Measurements from ENCODE around the gene GMIP.

GMIP gene

GRCh38 chr19:19637523-19638251, 5.8 kb downstream of the GMIP start:
- Histone ChIP-seq H3K4me3 (no peak overlapping the region), H3K27me3 (ENCODE audit: low read depth) (no peaks in the 10 kb centered on the region), H3K4me1 (no peaks in the 10 kb centered on the region), H3K36me3 (replicated peaks) (peaks cover 19% of the 10 kb centered on the region), H3K9me3 (no peaks in the 10 kb centered on the region)
- in situ Hi-C loops (cut with MboI; ENCODE audit: low sequenced_read_pairs): no loop called here
- DNase-seq (ENCODE audit: low spot score in 2 of 2): no peak

GRCh38 chr19:19637186-19637522, 6.3 kb downstream of the GMIP start:
- H3K27me3 ChIP-seq (ENCODE audit: low read depth): no peaks in the 10 kb centered on the region
- peaks cover 19% of the 10 kb centered on the region for H3K36me3 ChIP-seq (replicated peaks)
- DNase-seq (ENCODE audit: low spot score in 2 of 2): no peak
- no peaks in the 10 kb centered on the region for H3K9me3 ChIP-seq
- no peaks in the 10 kb centered on the region for H3K4me1 ChIP-seq
- in situ Hi-C loops (cut with MboI; ENCODE audit: low sequenced_read_pairs): no loop called here
- no peak overlapping the region for H3K4me3 ChIP-seq

DNA sequence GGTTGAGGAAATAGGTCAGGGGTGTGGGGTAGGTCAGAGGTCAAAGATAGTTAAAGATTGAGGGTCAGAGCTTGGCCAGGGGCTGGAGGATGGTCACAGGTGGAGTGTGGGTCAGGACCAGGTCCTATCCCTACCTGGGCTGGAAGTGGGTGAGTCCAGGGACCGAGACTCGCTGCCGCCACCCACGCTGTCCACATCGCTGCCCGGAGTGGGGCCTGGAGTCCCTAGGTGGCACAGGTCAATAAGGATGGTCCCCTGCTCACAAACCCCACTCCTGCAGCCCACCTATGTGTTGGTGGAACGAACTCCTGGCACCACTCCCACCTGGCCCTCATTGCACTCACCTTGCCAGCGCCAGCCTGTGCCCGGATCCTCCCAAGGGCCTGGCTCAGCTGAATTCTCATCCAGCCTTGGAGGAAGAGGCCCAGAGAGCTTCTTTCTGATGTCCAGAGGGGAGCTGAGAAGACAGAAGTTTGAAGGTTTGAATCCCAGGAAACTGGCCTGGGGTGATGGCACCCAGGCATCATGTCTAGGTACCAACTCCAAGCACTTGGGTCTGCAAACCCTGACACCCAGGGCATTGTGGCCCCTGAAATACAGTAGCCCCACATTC, 6.8 kb downstream of the GMIP start:
- no peaks in the 10 kb centered on the region for H3K4me1 ChIP-seq
- no peaks in the 10 kb centered on the region for H3K9me3 ChIP-seq
- in situ Hi-C loops (cut with MboI; ENCODE audit: low sequenced_read_pairs): no loop called here
- H3K36me3 ChIP-seq (replicated peaks): peaks cover 19% of the 10 kb centered on the region
- no peaks in the 10 kb centered on the region for H3K27me3 ChIP-seq (ENCODE audit: low read depth)
- H3K4me3 ChIP-seq: no peak overlapping the region
- DNase-seq (ENCODE audit: low spot score in 2 of 2): no peak

- Histone ChIP-seq H3K4me3 (no peak overlapping the region), H3K4me1 (no peaks in the 10 kb centered on the region), H3K9me3 (no peaks in the 10 kb centered on the region), H3K27me3 (ENCODE audit: low read depth) (no peaks in the 10 kb centered on the region), H3K36me3 (replicated peaks) (peaks cover 19% of the 10 kb centered on the region)
- in situ Hi-C loops (cut with MboI; ENCODE audit: low sequenced_read_pairs): no loop called here
- DNase-seq (ENCODE audit: low spot score in 2 of 2): no peak
Observed at GRCh38 chr19:19635313-19635702, 8.1 kb downstream of the GMIP start.

GRCh38 chr19:19634516-19635312, 8.7 kb downstream of the GMIP start:
- no peaks in the 10 kb centered on the region for H3K27me3 ChIP-seq (ENCODE audit: low read depth)
- no peak overlapping the region for H3K4me3 ChIP-seq
- in situ Hi-C loops (cut with MboI; ENCODE audit: low sequenced_read_pairs): no loop called here
- no peak for DNase-seq (ENCODE audit: low spot score in 2 of 2)
- H3K36me3 ChIP-seq (replicated peaks): peaks cover 19% of the 10 kb centered on the region
- no peaks in the 10 kb centered on the region for H3K4me1 ChIP-seq
- H3K9me3 ChIP-seq: no peaks in the 10 kb centered on the region

GRCh38 chr19:19633711-19634515, 9.5 kb downstream of the GMIP start:
- no peak for DNase-seq (ENCODE audit: low spot score in 2 of 2)

DNA sequence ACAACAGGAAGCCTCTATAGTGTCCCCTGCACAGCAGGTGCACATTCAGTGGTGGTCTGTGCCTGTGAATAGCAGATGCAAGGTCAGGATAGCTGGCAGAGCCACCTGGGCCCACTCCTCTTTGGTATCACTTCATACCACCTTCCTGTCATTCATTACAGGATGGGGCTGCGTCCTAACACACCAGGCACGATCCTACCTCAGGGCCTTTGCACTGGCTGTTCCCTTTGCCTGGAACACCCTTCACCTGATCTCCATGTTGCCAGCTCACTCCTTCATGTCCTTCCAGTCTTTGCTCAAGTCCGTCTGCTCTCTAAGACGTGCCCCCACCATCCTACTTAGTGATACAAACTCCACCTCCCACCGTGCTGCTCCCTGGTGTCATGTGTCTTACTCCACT, 10.8 kb downstream of the GMIP start:
- Histone ChIP-seq H3K36me3 (replicated peaks) (peaks cover 19% of the 10 kb centered on the region), H3K4me3 (no peak overlapping the region), H3K27me3 (ENCODE audit: low read depth) (no peaks in the 10 kb centered on the region), H3K9me3 (no peaks in the 10 kb centered on the region), H3K4me1 (no peaks in the 10 kb centered on the region)
- in situ Hi-C loops (cut with MboI; ENCODE audit: low sequenced_read_pairs): no loop called here
- DNase-seq (ENCODE audit: low spot score in 2 of 2): no peak

More at GRCh38 chr19:19633711-19634515, 9.5 kb downstream of the GMIP start:
- H3K4me3 ChIP-seq: no peak overlapping the region
- H3K9me3 ChIP-seq: no peaks in the 10 kb centered on the region
- no peaks in the 10 kb centered on the region for H3K27me3 ChIP-seq (ENCODE audit: low read depth)
- in situ Hi-C loops (cut with MboI; ENCODE audit: low sequenced_read_pairs): no loop called here
- peaks cover 19% of the 10 kb centered on the region for H3K36me3 ChIP-seq (replicated peaks)
- H3K4me1 ChIP-seq: no peaks in the 10 kb centered on the region

DNA sequence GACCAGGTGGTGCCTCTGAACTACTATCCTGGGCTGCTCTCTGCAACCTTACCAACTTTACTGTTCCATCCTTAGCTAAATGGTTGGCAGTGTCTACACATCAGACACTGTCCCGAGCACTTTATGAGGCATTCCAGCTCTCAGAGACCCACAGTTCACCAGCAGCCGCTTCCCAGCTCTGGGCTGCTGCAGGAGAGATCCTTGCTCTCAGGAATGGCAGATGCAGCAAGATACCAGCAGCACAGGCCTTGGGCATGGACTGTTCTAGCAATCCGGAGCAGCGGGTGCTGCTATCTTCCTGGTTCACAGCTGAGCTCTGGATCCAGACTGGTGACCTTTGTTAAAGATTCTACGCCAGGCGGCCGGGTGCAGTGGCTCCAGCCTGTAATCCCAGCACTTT, 12.1 kb downstream of the GMIP start:
- no peaks in the 10 kb centered on the region for H3K4me1 ChIP-seq
- peaks cover 17% of the 10 kb centered on the region for H3K36me3 ChIP-seq (replicated peaks)
- no peaks in the 10 kb centered on the region for H3K27me3 ChIP-seq (ENCODE audit: low read depth)
- in situ Hi-C loops (cut with MboI; ENCODE audit: low sequenced_read_pairs): no loop called here
- H3K4me3 ChIP-seq: no peak overlapping the region
- DNase-seq (ENCODE audit: low spot score in 2 of 2): no peak
- H3K9me3 ChIP-seq: no peaks in the 10 kb centered on the region

GRCh38 chr19:19630426-19630825, 13.0 kb downstream of the GMIP start:
- no peak for DNase-seq (ENCODE audit: low spot score in 2 of 2)
- H3K4me1 ChIP-seq: no peaks in the 10 kb centered on the region
- H3K9me3 ChIP-seq: no peaks in the 10 kb centered on the region
- in situ Hi-C loops (cut with MboI; ENCODE audit: low sequenced_read_pairs): no loop called here
- no peaks in the 10 kb centered on the region for H3K27me3 ChIP-seq (ENCODE audit: low read depth)
- no peak overlapping the region for H3K4me3 ChIP-seq
- peaks cover 17% of the 10 kb centered on the region for H3K36me3 ChIP-seq (replicated peaks)

DNA sequence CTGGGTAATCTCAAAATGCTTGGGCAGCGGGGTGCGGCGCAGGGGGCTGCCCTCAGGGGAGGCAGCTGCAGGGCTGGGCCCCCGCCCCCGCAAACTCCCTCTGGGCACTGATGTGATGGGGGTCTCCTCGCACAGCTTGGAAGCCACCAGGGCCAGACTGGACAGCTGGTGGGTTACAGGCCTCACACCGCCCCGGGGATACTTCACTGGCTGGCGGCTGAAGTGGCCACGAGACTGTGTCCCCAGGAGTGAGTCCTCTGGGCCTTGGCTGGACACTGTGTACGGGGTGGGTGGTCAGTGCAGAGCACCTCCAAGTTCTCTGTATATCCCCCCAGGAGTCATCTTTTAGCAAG, 13.4 kb downstream of the GMIP start:
- Histone ChIP-seq H3K4me1 (no peaks in the 10 kb centered on the region), H3K27me3 (ENCODE audit: low read depth) (no peaks in the 10 kb centered on the region), H3K36me3 (replicated peaks) (peaks cover 13% of the 10 kb centered on the region; the same call in 1 of the 2 replicates), H3K4me3 (no peak overlapping the region), H3K9me3 (no peaks in the 10 kb centered on the region)
- no peak for DNase-seq (ENCODE audit: low spot score in 2 of 2)
- in situ Hi-C loops (cut with MboI; ENCODE audit: low sequenced_read_pairs): no loop called here

DNA sequence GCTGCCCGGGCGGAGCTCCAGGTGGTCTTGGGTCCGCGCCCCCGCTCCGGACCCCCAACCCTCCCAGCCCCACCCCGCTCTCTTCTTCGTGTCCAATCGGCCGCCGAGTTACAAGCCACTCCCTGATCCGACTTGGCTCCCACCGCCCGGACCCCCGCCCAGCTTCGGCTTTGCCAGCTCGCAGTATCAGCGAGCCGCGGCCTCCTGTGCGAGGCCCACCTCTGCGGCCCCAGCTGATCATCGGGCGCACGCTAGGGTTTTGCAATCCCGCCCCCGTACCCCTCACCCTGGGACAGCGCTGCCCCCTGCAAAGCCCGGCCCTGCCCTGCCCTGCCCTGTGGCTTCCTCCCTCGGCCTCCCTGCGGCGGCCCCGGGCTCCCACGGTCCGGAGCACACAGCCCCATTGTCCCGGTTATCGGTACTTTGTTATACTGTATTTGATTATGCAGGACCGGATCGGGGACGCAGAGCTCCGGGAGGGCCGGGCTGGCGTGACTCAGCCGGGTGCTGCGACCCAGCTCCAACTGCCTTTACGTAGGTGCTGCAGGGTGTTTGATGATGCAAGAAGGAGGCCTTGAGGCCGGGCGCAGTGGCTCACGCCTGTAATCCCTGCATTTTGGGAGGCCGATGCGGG, 14.8 kb downstream of the GMIP start:
- Histone ChIP-seq H3K4me1 (no peaks in the 10 kb centered on the region), H3K4me3 (no peak overlapping the region), H3K36me3 (replicated peaks) (peaks cover 3% of the 10 kb centered on the region; the same call in 1 of the 2 replicates), H3K27me3 (ENCODE audit: low read depth) (no peaks in the 10 kb centered on the region), H3K9me3 (no peaks in the 10 kb centered on the region)
- DNase-seq (ENCODE audit: low spot score in 2 of 2): no peak
- in situ Hi-C loops (cut with MboI; ENCODE audit: low sequenced_read_pairs): no loop called here

- Histone ChIP-seq H3K27me3 (ENCODE audit: low read depth) (no peaks in the 10 kb centered on the region), H3K36me3 (replicated peaks) (no peaks in the 10 kb centered on the region; the same call in 1 of the 2 replicates), H3K9me3 (no peaks in the 10 kb centered on the region), H3K4me3 (no peak within 1 kb of the TSS), H3K4me1 (no peaks in the 10 kb centered on the region)
- in situ Hi-C loops (cut with MboI; ENCODE audit: low sequenced_read_pairs): no loop called here
- DNase-seq (ENCODE audit: low spot score in 2 of 2): no peak
Observed at GRCh38 chr19:19627621-19628500, 15.6 kb downstream of the GMIP start, which contains the start of gene LPAR2. Gene LPAR2 (minus strand): TSS chr19:19628220. CDS start chr19:19627275, 945 bp downstream.

Measured in HAP-1 (cell line).